GM18867 (cell line): ENCODE results near the gene MAPRE2.
"Not testable (repeated sequence)": the region's sequence is repeated elsewhere in the genome, so short reads cannot be mapped to it uniquely, and the experiment has no call there.

Experiments
- ATAC-seq: cut with Tn5 transposase; IDR thresholded peaks from one replicate; pipeline ENCODE4 v1.9.1; 2021; ENCODE audit warnings: mild to moderate bottlenecking, moderate library complexity; ENCODE audit not compliant: unreplicated experiment

MAPRE2 gene

DNA sequence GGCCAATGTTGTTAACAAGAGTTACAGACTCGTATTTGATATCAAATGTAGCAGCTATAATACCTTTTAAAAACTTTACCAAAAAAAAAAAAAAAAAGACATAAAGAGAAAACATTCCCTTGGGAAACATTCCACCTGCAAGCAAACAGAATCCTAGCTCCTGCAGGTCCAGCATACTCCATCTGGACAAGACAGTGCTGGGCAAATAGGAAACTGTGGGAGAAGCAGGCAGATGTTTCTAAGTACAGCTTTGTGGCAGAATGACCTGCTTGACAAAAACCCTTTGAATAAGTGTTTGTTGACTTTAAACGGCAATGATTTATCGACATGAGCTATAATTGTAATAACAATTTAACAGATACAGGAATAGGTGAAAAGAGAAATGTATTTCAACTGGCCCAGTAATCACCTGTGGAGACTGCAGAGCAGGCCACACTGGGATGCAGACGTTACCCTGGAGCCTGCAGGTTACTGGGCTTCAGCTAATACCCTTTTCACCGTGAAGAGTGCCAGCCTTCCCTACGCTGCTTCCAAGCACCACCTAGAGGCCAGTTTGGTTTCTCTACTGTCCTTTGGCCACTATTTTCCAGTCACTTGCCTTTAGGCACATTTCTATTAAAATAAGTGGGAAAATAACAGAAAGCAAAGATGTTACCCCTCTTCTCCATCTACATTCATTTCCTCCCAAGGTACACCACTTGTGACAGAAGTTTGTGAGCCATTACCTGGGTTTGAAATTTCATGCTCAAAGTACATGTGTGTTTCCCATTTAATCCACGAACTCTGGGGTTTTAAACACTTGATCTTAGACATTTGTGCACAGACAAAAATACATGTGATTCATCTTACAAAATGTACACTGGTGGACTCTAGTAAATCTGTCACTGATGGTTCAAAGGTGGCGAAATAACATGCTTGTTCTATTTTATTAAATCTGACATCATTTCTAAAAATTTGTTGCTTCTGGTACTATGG, 102.7 kb downstream of the MAPRE2 start:
- no peak for ATAC-seq

GRCh38 chr18:35144698-35145097, 103.5 kb downstream of the MAPRE2 start:
- no peak for ATAC-seq

DNA sequence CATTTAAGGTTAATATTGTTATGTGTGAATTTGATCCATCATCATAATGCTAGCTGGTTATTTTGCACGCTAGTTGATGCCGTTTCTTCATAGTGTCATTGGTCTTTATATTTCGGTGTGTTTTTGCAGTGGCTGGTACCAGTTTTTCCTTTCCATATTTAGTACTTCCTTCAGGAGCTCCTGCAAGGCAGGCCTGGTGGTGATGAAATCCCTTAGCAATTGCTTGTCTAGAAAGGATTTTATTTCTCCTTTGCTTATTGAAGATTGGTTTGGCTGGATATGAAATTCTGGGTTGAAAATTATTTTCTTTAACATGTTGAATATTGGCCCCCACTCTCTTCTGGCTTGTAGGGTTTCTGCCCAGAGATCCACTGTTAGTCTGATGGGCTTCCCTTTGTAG, 109.0 kb downstream of the MAPRE2 start:
- not testable (repeated sequence) for ATAC-seq

- no peak for ATAC-seq
Measured at GRCh38 chr18:35153609-35154272, 112.5 kb downstream of the MAPRE2 start.

DNA sequence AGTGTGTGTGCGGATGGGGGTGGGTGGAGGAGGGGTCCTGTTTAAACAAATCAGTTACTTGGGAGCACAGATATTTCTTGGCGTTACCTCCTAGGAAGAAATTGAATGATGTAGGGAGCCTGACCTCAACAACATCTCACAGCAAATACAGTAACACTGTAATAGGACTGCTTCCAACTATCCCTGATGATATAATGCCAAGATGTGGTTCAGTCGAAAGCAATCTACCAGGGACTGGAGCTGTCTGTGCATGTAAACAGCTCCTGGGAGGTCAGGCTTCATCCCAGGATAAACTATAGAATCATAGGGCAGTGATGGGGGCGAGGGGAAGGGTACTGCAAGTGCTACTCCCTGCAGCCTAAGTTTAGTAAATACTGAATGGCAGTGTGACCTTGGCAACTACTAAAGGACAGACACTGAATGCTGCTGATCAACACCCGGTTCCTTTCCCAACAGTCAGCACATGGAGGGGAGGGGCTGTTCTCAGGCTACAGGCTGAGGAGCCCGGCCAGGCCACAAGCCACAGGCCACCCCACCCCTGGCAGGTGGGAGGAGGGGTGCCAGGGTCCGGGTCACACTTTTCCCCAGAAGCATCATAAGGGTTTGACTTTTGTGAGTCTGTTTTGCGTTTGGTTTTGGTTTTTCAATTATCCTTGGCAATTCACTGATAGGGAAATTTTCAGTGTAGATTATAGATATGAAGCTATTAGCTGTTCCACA, 114.3 kb downstream of the MAPRE2 start:
- no peak for ATAC-seq

DNA sequence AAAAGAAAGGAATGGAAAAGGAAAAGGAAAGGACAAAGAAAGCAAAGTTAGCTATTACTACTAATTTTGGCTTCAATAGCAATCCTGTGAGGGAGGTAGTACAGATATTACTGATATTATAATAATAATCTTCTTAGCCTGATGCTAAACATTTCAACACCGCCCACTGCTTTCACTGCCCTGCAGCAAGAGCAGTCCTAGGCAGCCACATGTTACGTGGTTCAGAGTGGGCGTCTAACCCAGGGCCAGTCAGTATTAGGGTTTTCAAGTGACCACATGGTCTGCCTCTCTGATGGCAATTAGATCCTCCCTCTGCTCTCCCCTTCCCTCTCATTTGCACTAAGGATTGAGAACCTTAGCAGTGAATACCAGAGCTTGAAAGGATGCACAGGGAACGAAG, 116.0 kb downstream of the MAPRE2 start:
- peak; percentile 46 for ATAC-seq

DNA sequence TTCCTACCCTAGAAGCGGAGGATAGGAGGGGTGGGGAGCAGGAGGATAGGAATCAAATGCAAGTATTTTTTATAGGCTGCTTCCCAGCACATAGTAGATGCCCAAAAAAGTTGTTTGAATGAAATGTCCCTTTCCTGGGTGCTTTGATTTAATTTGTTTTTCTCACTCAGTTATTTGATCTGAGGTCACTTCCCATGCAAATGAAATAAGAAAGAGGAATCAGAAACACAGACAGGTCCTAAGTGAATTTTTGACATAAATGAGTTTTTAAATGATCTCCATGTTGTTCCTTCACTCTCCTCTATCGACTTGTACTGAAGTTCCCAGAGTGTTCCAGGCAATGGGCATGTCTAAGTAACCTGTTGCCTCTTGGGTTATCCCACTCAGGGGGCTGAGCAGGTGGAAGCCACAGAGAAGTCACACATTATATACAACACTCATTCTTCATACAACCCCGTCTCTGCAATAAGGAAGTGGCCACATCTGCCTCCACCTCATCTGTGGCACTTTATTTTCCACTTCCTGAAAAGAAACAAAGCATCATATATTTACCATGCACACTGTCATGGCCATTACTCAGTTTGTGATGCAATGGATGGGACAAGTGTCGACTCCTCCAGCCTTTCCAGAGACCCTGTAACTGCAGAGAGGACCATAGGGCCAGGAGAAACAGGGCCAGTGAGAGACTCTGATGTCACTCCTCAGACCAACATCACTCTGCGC, 117.7 kb downstream of the MAPRE2 start:
- ATAC-seq: peak; percentile 66

GRCh38 chr18:35159782-35160181, 118.6 kb downstream of the MAPRE2 start:
- ATAC-seq: no peak

GRCh38 chr18:35161485-35161884, 120.3 kb downstream of the MAPRE2 start:
- ATAC-seq: no peak

- no peak for ATAC-seq
Measured at GRCh38 chr18:35161934-35162333, 120.7 kb downstream of the MAPRE2 start.

DNA sequence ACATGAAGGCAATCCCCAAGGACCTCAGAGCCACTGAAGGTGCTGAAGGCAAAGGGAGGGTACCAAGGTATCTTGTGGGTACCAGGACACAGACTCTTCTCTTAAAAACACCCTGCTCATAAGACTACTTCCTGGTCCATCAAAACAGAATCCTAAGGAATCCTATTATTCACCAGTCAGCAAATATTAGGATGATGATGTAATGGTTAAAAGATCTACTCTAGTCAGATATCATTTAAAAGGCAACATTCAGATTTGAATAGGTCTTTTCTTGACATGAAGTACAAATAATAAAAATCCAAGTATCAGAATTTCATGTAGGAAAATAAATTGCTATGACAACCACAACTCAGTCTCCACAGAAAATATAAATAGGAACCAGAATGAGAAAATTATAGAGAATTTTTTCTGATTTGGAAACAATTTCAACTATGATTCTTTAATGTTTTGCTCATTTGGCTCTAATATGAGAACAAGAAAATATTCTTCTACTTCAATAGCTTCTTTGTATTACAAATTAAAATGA, 121.9 kb downstream of the MAPRE2 start:
- ATAC-seq: no peak

GRCh38 chr18:35163721-35164120, 122.5 kb downstream of the MAPRE2 start:
- no peak for ATAC-seq

DNA sequence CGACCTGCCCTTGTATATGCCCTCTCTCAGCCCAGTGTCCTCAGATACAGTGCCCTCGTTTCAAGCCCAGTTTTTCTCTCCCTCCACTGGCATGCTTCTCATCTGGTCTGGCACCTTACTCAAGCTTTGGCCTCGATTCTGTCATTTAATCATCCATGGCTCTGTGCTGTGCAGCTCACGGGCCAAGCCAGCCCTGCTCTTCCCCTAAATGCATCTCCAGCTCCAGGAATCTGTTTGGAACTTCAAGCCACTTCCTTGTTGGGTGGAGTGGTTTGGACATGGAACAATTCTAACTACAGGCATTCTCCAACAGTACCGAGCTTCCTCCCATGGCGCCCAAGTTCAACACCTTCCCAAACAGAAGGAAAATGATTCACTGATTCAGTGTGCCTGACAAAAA, 122.9 kb downstream of the MAPRE2 start:
- no peak for ATAC-seq

GRCh38 chr18:35167332-35167731, 126.1 kb downstream of the MAPRE2 start:
- ATAC-seq: no peak

- ATAC-seq: no peak
Measured at GRCh38 chr18:35167857-35168256, 126.6 kb downstream of the MAPRE2 start.

GRCh38 chr18:35170323-35170722, 129.1 kb downstream of the MAPRE2 start:
- ATAC-seq: not testable (repeated sequence)

- ATAC-seq: no peak
Measured at GRCh38 chr18:35171315-35171987, 130.2 kb downstream of the MAPRE2 start.

GRCh38 chr18:35172009-35172408, 130.8 kb downstream of the MAPRE2 start:
- no peak for ATAC-seq

- no peak for ATAC-seq
Measured at GRCh38 chr18:35172451-35173035, 131.3 kb downstream of the MAPRE2 start.
